RWPE1 (cell line): Measurements from ENCODE around the gene CDK14.

ENCODE experiments used
- CTCF ChIA-PET: fragments of 350-600 bp; sonication (Branson Sonifier 250); formaldehyde crosslinking; extraction: SDS; loops from one replicate; lab custom pipeline; 2021; lab: Yijun Ruan, JAX
- POLR2A ChIA-PET: fragments of 400-600 bp; formaldehyde crosslinking; extraction: SDS; loops from one replicate; lab custom pipeline; 2020; ENCODE audit warnings: antibody characterized with exemption; ENCODE audit not compliant: low non-redundant PET; lab: Yijun Ruan, JAX
- DNase-seq: peaks from one replicate; pipeline ENCODE4 v3.0.0; 2012; ENCODE audit warnings: low spot score
- H3K27ac ChIP-seq: fragments of 450-650 bp; 2 replicates; pipeline ENCODE4 v1.5.1; 2017
- TF ChIP-seq, protein P1 (sequence below): fragments of 450-650 bp; conservative IDR thresholded peaks from 2 replicates; pipeline ENCODE4 v1.5.1; 2017; ENCODE audit warnings: low read depth, mild to moderate bottlenecking

Gene CDK14

DNA sequence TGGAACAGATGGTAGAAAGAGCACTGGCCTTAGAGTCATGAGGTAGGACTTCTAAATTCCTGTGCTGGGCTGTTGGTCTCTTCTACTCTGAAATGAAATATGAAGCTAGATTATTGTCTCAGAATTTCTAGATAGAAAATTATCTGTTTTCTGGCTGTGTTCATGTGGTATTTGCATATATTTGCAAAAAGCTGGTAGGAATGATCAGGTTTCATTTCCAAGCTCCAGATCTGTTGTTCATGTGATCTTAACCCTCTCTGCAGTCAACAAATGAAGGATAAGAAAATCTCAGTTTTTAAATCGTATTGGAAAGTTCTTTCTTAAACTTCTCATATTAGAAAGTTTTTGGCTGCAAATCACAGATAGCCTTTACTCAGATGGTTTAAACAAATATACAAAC, 248.3 kb downstream of the CDK14 start:
- no peak overlapping the region for H3K27ac ChIP-seq
- TF ChIP-seq, protein P1, sequence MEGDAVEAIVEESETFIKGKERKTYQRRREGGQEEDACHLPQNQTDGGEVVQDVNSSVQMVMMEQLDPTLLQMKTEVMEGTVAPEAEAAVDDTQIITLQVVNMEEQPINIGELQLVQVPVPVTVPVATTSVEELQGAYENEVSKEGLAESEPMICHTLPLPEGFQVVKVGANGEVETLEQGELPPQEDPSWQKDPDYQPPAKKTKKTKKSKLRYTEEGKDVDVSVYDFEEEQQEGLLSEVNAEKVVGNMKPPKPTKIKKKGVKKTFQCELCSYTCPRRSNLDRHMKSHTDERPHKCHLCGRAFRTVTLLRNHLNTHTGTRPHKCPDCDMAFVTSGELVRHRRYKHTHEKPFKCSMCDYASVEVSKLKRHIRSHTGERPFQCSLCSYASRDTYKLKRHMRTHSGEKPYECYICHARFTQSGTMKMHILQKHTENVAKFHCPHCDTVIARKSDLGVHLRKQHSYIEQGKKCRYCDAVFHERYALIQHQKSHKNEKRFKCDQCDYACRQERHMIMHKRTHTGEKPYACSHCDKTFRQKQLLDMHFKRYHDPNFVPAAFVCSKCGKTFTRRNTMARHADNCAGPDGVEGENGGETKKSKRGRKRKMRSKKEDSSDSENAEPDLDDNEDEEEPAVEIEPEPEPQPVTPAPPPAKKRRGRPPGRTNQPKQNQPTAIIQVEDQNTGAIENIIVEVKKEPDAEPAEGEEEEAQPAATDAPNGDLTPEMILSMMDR: no peak
- ChIA-PET POLR2A (no interaction called here), CTCF (interaction anchor here (0.6 kb wide), 1 partner anchor 384 kb away, joined by 5 read pairs; no protein-coding TSS in a partner anchor)
- DNase-seq: no peak

DNA sequence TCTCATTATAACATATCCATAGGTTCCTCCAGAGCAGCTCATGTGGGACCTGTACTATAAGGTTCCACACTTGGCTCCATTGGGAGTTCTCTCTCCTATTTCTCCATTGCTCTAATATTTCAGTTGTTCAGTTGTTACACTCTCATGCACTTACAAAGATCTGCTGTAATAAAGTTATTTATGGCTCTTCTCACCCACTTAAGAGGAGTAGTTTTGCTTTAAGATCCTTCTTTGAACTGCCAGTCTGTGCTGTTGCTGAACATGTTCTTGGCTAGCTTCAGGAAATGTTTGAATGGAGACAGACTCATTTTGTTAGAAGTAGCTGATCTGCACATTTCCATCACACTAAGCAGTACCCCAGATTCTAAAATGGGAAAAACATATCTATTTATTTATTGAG, 250.1 kb downstream of the CDK14 start:
- CTCF ChIA-PET: no interaction called here
- POLR2A ChIA-PET: no interaction called here

DNA sequence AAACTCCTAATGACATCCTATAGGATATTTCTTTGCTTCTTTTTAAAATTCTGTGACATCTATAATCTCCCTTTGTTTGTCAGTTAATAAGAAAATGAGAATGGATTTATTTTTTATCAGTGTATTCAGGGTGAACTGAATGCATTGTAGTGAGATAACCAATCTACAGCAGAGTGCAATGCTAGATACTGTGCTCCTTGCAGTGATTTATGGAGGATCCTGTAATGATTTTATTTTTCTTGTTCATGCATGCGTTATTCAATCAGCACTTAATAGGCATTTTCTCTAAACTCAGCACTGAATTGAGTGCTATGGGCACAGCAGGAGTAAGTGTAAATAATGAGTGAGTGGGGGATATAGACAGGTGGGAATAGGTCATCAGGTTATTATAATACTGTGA, 253.9 kb downstream of the CDK14 start:
- DNase-seq: no peak
- ChIA-PET POLR2A (no interaction called here), CTCF (no interaction called here)
- TF ChIP-seq, protein P1: no peak
- no peak overlapping the region for H3K27ac ChIP-seq

More for the DNA sequence above, 250.1 kb downstream of the CDK14 start:
- TF ChIP-seq, protein P1: no peak
- DNase-seq: no peak
- no peak overlapping the region for H3K27ac ChIP-seq

DNA sequence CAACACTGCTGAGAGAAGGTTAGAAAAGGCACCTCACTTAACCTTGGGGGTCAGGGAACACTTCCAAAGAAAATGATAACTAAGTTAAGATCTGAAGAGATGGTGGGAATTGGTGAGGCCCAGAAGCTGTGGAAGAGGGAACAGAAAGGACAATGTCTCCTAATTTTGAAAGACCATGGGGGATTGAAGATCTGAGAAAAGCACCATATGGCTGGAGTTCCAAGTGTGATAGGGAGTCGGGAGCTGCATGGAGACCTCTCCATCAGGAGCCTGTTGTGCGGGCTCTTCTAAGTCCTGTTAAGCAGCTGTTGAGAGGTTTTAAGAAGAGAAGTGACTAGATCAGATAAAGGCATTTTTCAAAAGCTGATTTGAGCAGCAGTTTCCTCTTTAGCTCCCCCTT, 254.3 kb downstream of the CDK14 start:
- no peak for DNase-seq
- TF ChIP-seq, protein P1: no peak
- POLR2A ChIA-PET: no interaction called here
- CTCF ChIA-PET: no interaction called here
- no peak overlapping the region for H3K27ac ChIP-seq

DNA sequence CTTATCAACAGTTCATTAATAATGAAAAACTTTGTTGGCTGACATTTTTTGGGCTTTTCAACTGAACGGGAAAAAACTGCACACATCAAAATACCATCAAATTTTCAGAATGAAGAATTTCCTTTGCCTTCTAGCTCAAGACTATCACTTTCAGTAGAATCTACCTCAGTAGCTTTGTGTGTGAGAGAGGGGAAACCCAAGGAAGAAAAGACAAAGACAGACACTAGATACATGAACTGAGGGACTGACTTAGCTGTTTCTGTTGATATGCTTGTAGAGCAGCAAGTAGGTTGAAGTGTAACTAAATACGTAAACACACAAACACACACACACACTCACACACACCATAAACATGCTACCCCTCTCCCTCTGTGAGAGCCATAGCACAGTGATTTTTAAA, 257.1 kb downstream of the CDK14 start:
- TF ChIP-seq, protein P1: no peak
- CTCF ChIA-PET: interaction anchor here (0.5 kb wide), 1 partner anchor 213 kb away, joined by 3 read pairs; no protein-coding TSS in a partner anchor
- no peak for DNase-seq
- H3K27ac ChIP-seq: no peak overlapping the region
- POLR2A ChIA-PET: no interaction called here

DNA sequence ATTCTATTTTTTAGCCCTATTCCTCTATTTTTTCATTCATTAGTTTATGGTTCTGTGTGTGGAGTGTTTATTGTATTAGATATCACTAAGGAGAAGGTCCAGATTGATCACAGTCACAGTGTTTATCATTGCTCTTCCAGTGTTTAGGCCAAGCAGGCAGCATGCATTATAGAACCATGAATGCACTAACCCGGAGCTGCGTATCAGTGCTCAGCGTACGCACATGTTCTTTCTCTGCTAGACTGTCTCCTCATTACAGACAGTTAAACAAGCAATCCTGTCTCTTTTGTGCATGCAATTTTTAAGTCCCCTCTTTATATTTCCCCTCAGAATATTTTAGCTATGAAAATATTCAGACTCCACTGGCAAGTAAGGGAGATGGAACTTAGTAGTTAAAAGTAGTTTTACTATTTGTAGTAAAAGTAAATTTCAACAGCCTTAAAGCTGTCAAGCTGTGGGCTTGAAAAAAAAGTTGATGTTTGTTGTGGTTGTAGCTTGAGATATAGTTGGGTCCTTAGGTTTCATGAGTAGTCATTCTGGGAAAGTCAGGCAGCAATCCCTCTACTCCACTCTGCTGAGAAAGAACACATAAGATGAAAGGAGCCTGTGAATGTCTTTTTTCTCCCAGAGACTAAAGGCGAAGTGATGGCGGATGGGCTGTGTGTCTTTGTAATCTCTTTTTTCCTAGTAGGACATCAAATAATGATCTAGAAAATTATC, 260.4 kb downstream of the CDK14 start:
- POLR2A ChIA-PET: no interaction called here
- no peak for DNase-seq
- H3K27ac ChIP-seq: no peak overlapping the region
- CTCF ChIA-PET: interaction anchor here (1.2 kb wide), 1 partner anchor 14 kb away, joined by 4 read pairs; no protein-coding TSS in a partner anchor
- TF ChIP-seq, protein P1: no peak
